GM21526 (cell line): Measurements from ENCODE around the gene GOT1.

ENCODE experiments used
- ATAC-seq: cut with Tn5 transposase; IDR thresholded peaks from one replicate; pipeline ENCODE4 v1.9.1; 2021; ENCODE audit warnings: moderate library complexity; ENCODE audit not compliant: unreplicated experiment, low FRiP score

GOT1 gene

GRCh38 chr10:99399664-99400063 lies 30.8 kb downstream of the GOT1 start:
- ATAC-seq = no peak

GRCh38 chr10:99396471-99396870 lies 34.0 kb downstream of the GOT1 start:
- no peak for ATAC-seq

GRCh38 chr10:99395750-99396445 lies 34.5 kb downstream of the GOT1 start:
- no peak for ATAC-seq

GRCh38 chr10:99394761-99395386 lies 35.5 kb downstream of the GOT1 start:
- ATAC-seq = no peak

- no peak for ATAC-seq
Observed at GRCh38 chr10:99394256-99394655, 36.2 kb downstream of the GOT1 start.

GRCh38 chr10:99393683-99394082 lies 36.7 kb downstream of the GOT1 start:
- no peak for ATAC-seq

GRCh38 chr10:99393036-99393435 lies 37.4 kb downstream of the GOT1 start:
- ATAC-seq = no peak

- no peak for ATAC-seq
Observed at GRCh38 chr10:99391346-99391745, 39.1 kb downstream of the GOT1 start.

- ATAC-seq = no peak
Observed at GRCh38 chr10:99389729-99390480, 40.5 kb downstream of the GOT1 start.

- ATAC-seq = no peak
Observed at GRCh38 chr10:99387541-99387940, 42.9 kb downstream of the GOT1 start.

- ATAC-seq = no peak
Observed at GRCh38 chr10:99387071-99387470, 43.4 kb downstream of the GOT1 start.

GRCh38 chr10:99382176-99382575 lies 48.2 kb downstream of the GOT1 start:
- ATAC-seq = no peak

GRCh38 chr10:99375426-99375825 lies 55.0 kb downstream of the GOT1 start:
- ATAC-seq = no peak

- no peak for ATAC-seq
Observed at GRCh38 chr10:99374972-99375371, 55.5 kb downstream of the GOT1 start.

GRCh38 chr10:99374526-99374925 lies 55.9 kb downstream of the GOT1 start:
- ATAC-seq = no peak

GRCh38 chr10:99372546-99373271 lies 57.7 kb downstream of the GOT1 start:
- no peak for ATAC-seq

GRCh38 chr10:99370993-99371392 lies 59.4 kb downstream of the GOT1 start:
- peak; percentile 82 for ATAC-seq

GRCh38 chr10:99369551-99369950 lies 60.9 kb downstream of the GOT1 start:
- no peak for ATAC-seq

- ATAC-seq = no peak
Observed at GRCh38 chr10:99369126-99369525, 61.3 kb downstream of the GOT1 start.

GRCh38 chr10:99368646-99369045 lies 61.8 kb downstream of the GOT1 start:
- ATAC-seq = no peak

GRCh38 chr10:99366666-99367065 lies 63.8 kb downstream of the GOT1 start:
- no peak for ATAC-seq
